Neural cell (in vitro differentiated cells): ENCODE results near the gene SFRP4. TPM values are rescaled to one million over a fixed set of nuclear protein-coding genes. Genes with fewer than 3 reads are reported as not detected.

Experiments used
- H2AFZ ChIP-seq: fragments of 200-600, 300-800 bp; sonication (generic), shearing (Covaris generic); 2 replicates; pipeline ENCODE4 v1.6.0; 2014; ENCODE audit warnings: low read depth, mild to moderate bottlenecking, antibody characterized with exemption, low read length, moderate library complexity
- H3F3A ChIP-seq: fragments of 200-600 bp; shearing (Covaris generic); 2 replicates; pipeline ENCODE4 v1.6.1; 2016; ENCODE audit warnings: mild to moderate bottlenecking, moderate library complexity, mixed read lengths, antibody characterized with exemption, low read length; ENCODE audit not compliant: insufficient read depth, poor library complexity, severe bottlenecking
- H3K27ac ChIP-seq: fragments of 200-600, 300-800 bp; sonication (generic), shearing (Covaris generic); 2 replicates; pipeline ENCODE4 v1.5.1; 2014; ENCODE audit warnings: mild to moderate bottlenecking, low read length, moderate library complexity
- H3K27me3 ChIP-seq: fragments of 300-800, 200-600 bp; sonication (generic), shearing (Covaris generic); 2 replicates; pipeline ENCODE4 v1.6.0; 2014; ENCODE audit warnings: mild to moderate bottlenecking, low read depth, low read length, moderate library complexity; ENCODE audit not compliant: insufficient read depth
- H3K36me3 ChIP-seq: fragments of 300-800, 200-600 bp; sonication (generic), shearing (Covaris generic); 2 replicates; pipeline ENCODE4 v1.5.1; 2014; ENCODE audit warnings: mild to moderate bottlenecking, antibody characterized with exemption, low read length, moderate library complexity; ENCODE audit not compliant: insufficient read depth
- H3K4me2 ChIP-seq: fragments of 300-800, 200-600 bp; sonication (generic), shearing (Covaris generic); 2 replicates; pipeline ENCODE4 v1.6.0; 2014; ENCODE audit warnings: mild to moderate bottlenecking, low read length
- H3K4me3 ChIP-seq: fragments of 300-800, 200-600 bp; sonication (generic), shearing (Covaris generic); 2 replicates; pipeline ENCODE4 v1.5.1; 2014; ENCODE audit warnings: mild to moderate bottlenecking, low read length, moderate library complexity
- H3K79me2 ChIP-seq: fragments of 200-600 bp; shearing (Covaris generic); replicated peaks from 2 replicates; pipeline ENCODE4 v1.6.0; 2014; ENCODE audit warnings: mild to moderate bottlenecking, low read length, moderate library complexity; ENCODE audit not compliant: insufficient read depth
- H3K9ac ChIP-seq: fragments of 300-800, 200-600 bp; sonication (generic), shearing (Covaris generic); 2 replicates; pipeline ENCODE4 v1.6.1; 2016; ENCODE audit warnings: mild to moderate bottlenecking, low read length, mixed read lengths
- H3K9me2 ChIP-seq: fragments of 200-600 bp; shearing (Covaris generic); 2 replicates; pipeline ENCODE4 v1.6.1; 2016; ENCODE audit warnings: mild to moderate bottlenecking, low read length, mixed read lengths; ENCODE audit not compliant: insufficient read depth
- H3K9me3 ChIP-seq: fragments of 200-600, 300-800 bp; sonication (generic), shearing (Covaris generic); 2 replicates; pipeline ENCODE4 v1.6.1; 2016; ENCODE audit warnings: mild to moderate bottlenecking, mixed run types, low read length, moderate library complexity, mixed read lengths
- H4K20me1 ChIP-seq: fragments of 200-600 bp; shearing (Covaris generic); 2 replicates; pipeline ENCODE4 v1.6.1; 2016; ENCODE audit warnings: mild to moderate bottlenecking, mixed run types; ENCODE audit not compliant: insufficient read depth
- CTCF ChIP-seq: fragments of 450-650 bp; IDR thresholded peaks from 2 replicates; pipeline ENCODE4 v1.5.1; 2014; ENCODE audit warnings: antibody characterized with exemption, mild to moderate bottlenecking, moderate library complexity; ENCODE audit not compliant: poor library complexity, severe bottlenecking
- EP300 ChIP-seq: fragments of 450-650 bp; conservative IDR thresholded peaks from 2 replicates; pipeline ENCODE4 v1.6.1; 2014; ENCODE audit warnings: antibody characterized with exemption, mild to moderate bottlenecking, moderate library complexity; ENCODE audit not compliant: poor library complexity, severe bottlenecking
- EZH2 ChIP-seq: fragments of 200-600, 300-800 bp; shearing (Covaris generic), sonication (generic); IDR thresholded peaks from 2 replicates; pipeline ENCODE4 v1.6.1; 2014; ENCODE audit warnings: antibody characterized with exemption, low read length, borderline replicate concordance, mild to moderate bottlenecking; ENCODE audit not compliant: insufficient read depth, poor library complexity, severe bottlenecking
- MXI1 ChIP-seq: fragments of 450-650 bp; conservative IDR thresholded peaks from 2 replicates; pipeline ENCODE4 v1.6.1; 2014; ENCODE audit warnings: antibody characterized with exemption, mild to moderate bottlenecking; ENCODE audit not compliant: poor library complexity, severe bottlenecking
- POLR2AphosphoS5 ChIP-seq: IDR thresholded peaks from 2 replicates; pipeline ENCODE4 v1.6.1; 2012
- RAD21 ChIP-seq: fragments of 450-650 bp; conservative IDR thresholded peaks from 2 replicates; pipeline ENCODE4 v1.6.1; 2014; ENCODE audit warnings: antibody characterized with exemption, mild to moderate bottlenecking, moderate library complexity
- REST ChIP-seq: IDR thresholded peaks from 2 replicates; pipeline ENCODE4 v1.6.1; 2012; ENCODE audit warnings: borderline replicate concordance
- SMC3 ChIP-seq: fragments of 450-650 bp; conservative IDR thresholded peaks from 2 replicates; pipeline ENCODE4 v1.6.1; 2014; ENCODE audit warnings: antibody characterized with exemption, mild to moderate bottlenecking, moderate library complexity; ENCODE audit not compliant: poor library complexity
- TAF1 ChIP-seq: IDR thresholded peaks from 2 replicates; pipeline ENCODE4 v1.6.1; 2012; ENCODE audit warnings: low read depth
- polyA plus RNA-seq: library from polyadenylated mRNA; depleted of rRNA; stranded (reverse); fragments of >200 nt; gene quantifications from 2 replicates; pipeline ENCODE4 v1.2.3, GENCODE V29; 2014

Gene SFRP4
- polyA plus RNA-seq, 1 donor from 2014 or later = not detected

GRCh38 chr7:37944737-37945054, 28.1 kb upstream of the SFRP4 start:
- Histone ChIP-seq H3K27ac (no peak overlapping the region), H2AFZ (no peak overlapping the region), H3K36me3 (no peaks in the 10 kb centered on the region), H3K4me3 (no peak overlapping the region), H3K79me2 (no peaks in the 10 kb centered on the region), H3K9ac (no peak overlapping the region), H3K4me2 (no peak overlapping the region), H3K9me3 (no peaks in the 10 kb centered on the region), H4K20me1 (no peaks in the 10 kb centered on the region), H3F3A (no peaks in the 10 kb centered on the region), H3K27me3 (no peaks in the 10 kb centered on the region), H3K9me2 (no peaks in the 10 kb centered on the region)
- TF ChIP-seq EZH2 (no peak), POLR2AphosphoS5 (no peak), RAD21 (no peak), SMC3 (no peak), MXI1 (no peak), EP300 (no peak), TAF1 (no peak), CTCF (no peak)

- Histone ChIP-seq H3K27me3 (no peaks in the 10 kb centered on the region), H3K9me3 (no peaks in the 10 kb centered on the region), H3K79me2 (no peaks in the 10 kb centered on the region), H3K9ac (no peak overlapping the region), H3K4me2 (no peak overlapping the region), H2AFZ (no peak overlapping the region), H3K9me2 (no peaks in the 10 kb centered on the region), H3K27ac (no peak overlapping the region), H3K36me3 (no peaks in the 10 kb centered on the region), H3K4me3 (no peak overlapping the region), H4K20me1 (no peaks in the 10 kb centered on the region), H3F3A (no peaks in the 10 kb centered on the region)
- TF ChIP-seq MXI1 (no peak), EP300 (no peak), POLR2AphosphoS5 (no peak), TAF1 (no peak)
Observed at GRCh38 chr7:37943905-37944736, 27.5 kb upstream of the SFRP4 start.

GRCh38 chr7:37942934-37943610, 26.5 kb upstream of the SFRP4 start:
- H3K79me2 ChIP-seq = no peaks in the 10 kb centered on the region
- no peak overlapping the region for H3K4me2 ChIP-seq
- no peaks in the 10 kb centered on the region for H3K9me3 ChIP-seq
- H3K27me3 ChIP-seq = no peaks in the 10 kb centered on the region
- no peak overlapping the region for H3K9ac ChIP-seq
- no peak overlapping the region for H2AFZ ChIP-seq
- H4K20me1 ChIP-seq = no peaks in the 10 kb centered on the region
- no peak overlapping the region for H3K4me3 ChIP-seq
- H3K27ac ChIP-seq = no peak overlapping the region
- TF ChIP-seq EZH2 (no peak), MXI1 (no peak), REST (no peak), POLR2AphosphoS5 (no peak), EP300 (no peak), CTCF (no peak)
- H3K36me3 ChIP-seq = no peaks in the 10 kb centered on the region
- no peaks in the 10 kb centered on the region for H3F3A ChIP-seq
- no peaks in the 10 kb centered on the region for H3K9me2 ChIP-seq
